Measurements from ENCODE around the gene FNDC10.

FNDC10 gene

GRCh38 chr1:1593834-1594601 is 5.9 kb downstream of the FNDC10 start:
- no peak for DNase-seq
- no peaks in the 10 kb centered on the region for H3K27me3 ChIP-seq (ENCODE audit: insufficient read depth, low read depth, severe bottlenecking)
- TF ChIP-seq CTCF (IDR thresholded peaks at IDR 0.05; ENCODE audit: low read depth, low read length), result no peak
- H3K4me3 ChIP-seq (ENCODE audit: low read depth, low read length), result no peak overlapping the region
- H3K36me3 ChIP-seq, result no peaks in the 10 kb centered on the region
- H3K27ac ChIP-seq, result no peak overlapping the region
- no peaks in the 10 kb centered on the region for H3K9me3 ChIP-seq (ENCODE audit: severe bottlenecking)

- Histone ChIP-seq H3K27me3 (ENCODE audit: insufficient read depth, low read depth, severe bottlenecking) (no peaks in the 10 kb centered on the region), H3K9me3 (ENCODE audit: severe bottlenecking) (no peaks in the 10 kb centered on the region), H3K27ac (peak overlapping the region; percentile 61; the same call in 1 of the 2 replicates), H3K36me3 (no peaks in the 10 kb centered on the region), H3K4me3 (ENCODE audit: low read depth, low read length) (no peak overlapping the region)
- peak; percentile 62 for DNase-seq
- TF ChIP-seq CTCF (IDR thresholded peaks at IDR 0.05; ENCODE audit: low read depth, low read length), result no peak
Observed at GRCh38 chr1:1591452-1591851, 8.5 kb downstream of the FNDC10 start.

- TF ChIP-seq CTCF (IDR thresholded peaks at IDR 0.05; ENCODE audit: low read depth, low read length), result no peak
- Histone ChIP-seq H3K27ac (no peak overlapping the region), H3K36me3 (no peaks in the 10 kb centered on the region), H3K9me3 (ENCODE audit: severe bottlenecking) (no peaks in the 10 kb centered on the region), H3K4me3 (ENCODE audit: low read depth, low read length) (no peak overlapping the region), H3K27me3 (ENCODE audit: insufficient read depth, low read depth, severe bottlenecking) (no peaks in the 10 kb centered on the region)
- DNase-seq, result no peak
Observed at GRCh38 chr1:1583347-1584010, 16.5 kb downstream of the FNDC10 start.

GRCh38 chr1:1582585-1583346 is 17.2 kb downstream of the FNDC10 start:
- DNase-seq, result no peak
- Histone ChIP-seq H3K27ac (no peak overlapping the region), H3K9me3 (ENCODE audit: severe bottlenecking) (no peaks in the 10 kb centered on the region), H3K4me3 (ENCODE audit: low read depth, low read length) (no peak overlapping the region), H3K27me3 (ENCODE audit: insufficient read depth, low read depth, severe bottlenecking) (no peaks in the 10 kb centered on the region), H3K36me3 (no peaks in the 10 kb centered on the region)
- TF ChIP-seq CTCF (IDR thresholded peaks at IDR 0.05; ENCODE audit: low read depth, low read length), result no peak

- H3K9me3 ChIP-seq (ENCODE audit: severe bottlenecking), result no peaks in the 10 kb centered on the region
- no peak for TF ChIP-seq CTCF (IDR thresholded peaks at IDR 0.05; ENCODE audit: low read depth, low read length)
- H3K4me3 ChIP-seq (ENCODE audit: low read depth, low read length), result no peak overlapping the region
- no peak for DNase-seq
- peaks cover 4% of the 10 kb centered on the region for H3K36me3 ChIP-seq
- no peaks in the 10 kb centered on the region for H3K27me3 ChIP-seq (ENCODE audit: insufficient read depth, low read depth, severe bottlenecking)
- no peak overlapping the region for H3K27ac ChIP-seq
Observed at GRCh38 chr1:1578371-1578940, 21.5 kb downstream of the FNDC10 start.
